ENCODE results near the gene LOXHD1.

The LOXHD1 gene

GRCh38 chr18:46531482-46531881, 125.5 kb downstream of the LOXHD1 start:
- no peak for TF ChIP-seq CTCF (IDR thresholded peaks at IDR 0.05; ENCODE audit: low read depth, low read length, missing control alignments)
- no peak for DNase-seq (ENCODE audit: extremely low read depth, low read depth)
- no peak overlapping the region for H3K4me3 ChIP-seq (replicated peaks; ENCODE audit: low read depth, low read length)

- DNase-seq (ENCODE audit: extremely low read depth, low read depth) = no peak
- H3K4me3 ChIP-seq (replicated peaks; ENCODE audit: low read depth, low read length) = no peak overlapping the region
- TF ChIP-seq CTCF (IDR thresholded peaks at IDR 0.05; ENCODE audit: low read depth, low read length, missing control alignments) = no peak
Measured at GRCh38 chr18:46528037-46528436, 129.0 kb downstream of the LOXHD1 start.

- H3K4me3 ChIP-seq (replicated peaks; ENCODE audit: low read depth, low read length) = no peak overlapping the region
- no peak for DNase-seq (ENCODE audit: extremely low read depth, low read depth)
- no peak for TF ChIP-seq CTCF (IDR thresholded peaks at IDR 0.05; ENCODE audit: low read depth, low read length, missing control alignments)
Measured at GRCh38 chr18:46519870-46520269, 137.2 kb downstream of the LOXHD1 start.

- H3K4me3 ChIP-seq (replicated peaks; ENCODE audit: low read depth, low read length) = no peak overlapping the region
- TF ChIP-seq CTCF (IDR thresholded peaks at IDR 0.05; ENCODE audit: low read depth, low read length, missing control alignments) = no peak
- DNase-seq (ENCODE audit: extremely low read depth, low read depth) = no peak
Measured at GRCh38 chr18:46518438-46518837, 138.6 kb downstream of the LOXHD1 start.

GRCh38 chr18:46516555-46516954, 140.5 kb downstream of the LOXHD1 start:
- no peak for TF ChIP-seq CTCF (IDR thresholded peaks at IDR 0.05; ENCODE audit: low read depth, low read length, missing control alignments)
- H3K4me3 ChIP-seq (replicated peaks; ENCODE audit: low read depth, low read length) = no peak overlapping the region
- no peak for DNase-seq (ENCODE audit: extremely low read depth, low read depth)

- H3K4me3 ChIP-seq (replicated peaks; ENCODE audit: low read depth, low read length) = no peak overlapping the region
- TF ChIP-seq CTCF (IDR thresholded peaks at IDR 0.05; ENCODE audit: low read depth, low read length, missing control alignments) = no peak
- DNase-seq (ENCODE audit: extremely low read depth, low read depth) = no peak
Measured at GRCh38 chr18:46510386-46510785, 146.6 kb downstream of the LOXHD1 start.

GRCh38 chr18:46509530-46509929, 147.5 kb downstream of the LOXHD1 start:
- H3K4me3 ChIP-seq (replicated peaks; ENCODE audit: low read depth, low read length) = no peak overlapping the region
- no peak for DNase-seq (ENCODE audit: extremely low read depth, low read depth)
- TF ChIP-seq CTCF (IDR thresholded peaks at IDR 0.05; ENCODE audit: low read depth, low read length, missing control alignments) = no peak

Data from HFF-Myc (cell line).